ENCODE results near the gene SMIM11. TPM values are rescaled to one million over a fixed set of nuclear protein-coding genes. Genes with fewer than 3 reads are reported as not detected.
"Not testable (repeated sequence)": the region's sequence is repeated elsewhere in the genome, so short reads cannot be mapped to it uniquely, and the experiment has no call there.

Gene SMIM11, protein sequence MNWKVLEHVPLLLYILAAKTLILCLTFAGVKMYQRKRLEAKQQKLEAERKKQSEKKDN
- 15.6 TPM for total RNA-seq
- long read RNA-seq, partial matches to known transcripts = 0 of 6 reads
- long read RNA-seq, other reads (novel, unspliced or antisense) = 0 of 6 reads

DNA sequence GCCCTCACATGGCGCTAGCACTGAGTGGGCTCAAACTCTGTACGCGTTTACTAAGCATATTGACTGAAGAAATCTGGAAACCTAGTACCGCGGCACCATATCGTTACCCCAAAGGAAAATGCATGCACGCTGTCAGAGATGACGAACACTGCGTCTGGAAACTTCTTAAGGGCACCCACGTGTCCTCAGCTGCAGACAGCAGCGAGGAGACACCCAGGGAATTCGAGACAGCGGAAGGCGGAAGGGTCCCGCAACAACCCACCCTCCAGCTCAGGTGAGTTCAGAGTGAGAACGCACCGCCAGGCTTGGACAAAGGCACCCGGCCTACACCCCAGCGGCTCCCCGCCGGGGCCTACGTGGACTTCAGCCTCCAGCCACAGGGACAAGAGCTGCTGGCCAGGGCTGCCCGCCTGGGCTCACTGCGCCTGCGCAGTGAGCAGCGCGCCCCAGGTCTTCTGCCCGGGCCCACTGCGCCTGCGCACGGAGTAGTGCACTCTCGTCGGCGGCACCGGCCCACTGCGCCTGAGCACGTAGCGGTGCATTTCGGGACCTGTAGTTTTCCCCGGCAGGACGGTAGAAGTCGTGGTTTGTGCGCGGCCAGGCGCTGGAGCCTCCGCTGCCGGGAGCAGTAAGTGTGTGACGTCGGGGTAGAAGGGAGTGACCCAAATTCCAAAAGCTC, at the start of gene SMIM11:
SMIM11 (plus strand) TSS at position 568 of the 679 bp plus-strand sequence. CDS start 3,998 bp downstream, outside the sequence.
- DNase-seq (ENCODE audit: missing footprints); intact Hi-C loops (cut with DNase I): not testable (repeated sequence)
- ATAC-seq = peak; percentile 97

DNA sequence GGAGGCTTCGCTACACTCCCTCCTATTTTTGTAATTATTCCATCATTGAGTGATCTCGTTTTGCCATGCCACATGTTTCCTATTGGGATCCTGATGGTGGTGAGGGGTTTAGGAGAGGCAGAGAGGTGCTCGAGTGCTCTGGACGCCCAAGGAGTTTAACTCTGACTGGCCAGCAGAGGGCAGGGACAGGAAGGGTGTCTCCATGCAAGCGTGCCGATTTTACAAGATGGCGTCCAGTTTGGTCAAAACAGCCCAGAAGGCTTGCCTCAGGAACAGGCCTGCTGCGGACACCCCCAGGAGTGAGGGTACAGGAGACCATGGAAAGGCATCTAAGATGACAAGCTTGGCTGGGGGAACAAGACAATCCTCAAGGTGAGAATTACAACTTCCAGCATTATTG, 45.3 kb upstream of the SMIM11 start:
- intact Hi-C loops (cut with DNase I) = loop anchor here (10.0 kb wide), 1 partner anchor 405 kb away; no protein-coding TSS in a partner anchor

DNA sequence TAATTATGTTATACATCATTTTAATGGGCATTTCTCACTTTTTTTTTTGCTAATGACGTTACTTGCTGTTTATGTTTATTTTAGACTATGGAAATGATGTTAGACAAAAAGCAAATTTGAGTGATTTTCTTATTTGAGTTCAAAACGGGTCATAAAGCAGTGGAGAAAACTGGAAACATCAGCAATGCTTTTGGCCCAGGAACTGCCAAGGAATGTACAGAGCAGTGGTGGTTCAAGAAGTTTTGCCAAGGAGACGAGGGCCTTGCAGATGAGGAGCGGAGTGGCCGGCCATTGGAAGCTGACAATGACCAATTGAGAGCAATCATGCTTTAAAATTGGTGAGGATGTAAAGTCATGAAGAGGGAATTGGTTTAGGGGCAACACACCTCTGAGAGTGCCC, 43.6 kb upstream of the SMIM11 start:
- ATAC-seq (no peak), DNase-seq (ENCODE audit: missing footprints) (no peak)
- intact Hi-C loops (cut with DNase I) = loop anchor here (10.0 kb wide), 1 partner anchor 407 kb away; no protein-coding TSS in a partner anchor

More for the DNA sequence above, 45.3 kb upstream of the SMIM11 start:
- no peak for ATAC-seq
- DNase-seq (ENCODE audit: missing footprints) = no peak

DNA sequence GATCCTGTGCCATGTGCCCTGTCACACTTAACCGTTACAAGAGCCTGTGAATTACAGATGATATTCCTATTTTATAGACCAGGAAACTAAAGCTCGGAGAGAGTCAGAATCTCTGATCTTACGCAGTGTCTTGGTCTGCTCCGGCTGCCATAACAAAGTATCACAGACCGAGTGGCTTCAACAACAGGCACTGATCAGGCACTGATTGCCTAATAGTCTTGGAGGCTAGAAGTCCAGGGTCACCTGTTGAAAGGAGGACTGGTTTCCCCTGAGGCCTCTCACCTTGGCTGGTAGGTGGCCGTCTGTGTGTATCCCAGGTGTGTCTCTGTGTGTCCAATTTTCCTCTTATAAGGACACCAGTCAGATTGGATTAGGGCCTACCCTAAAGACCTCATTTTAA, 43.0 kb upstream of the SMIM11 start:
- no peak for DNase-seq (ENCODE audit: missing footprints)
- intact Hi-C loops (cut with DNase I) = loop anchor here (10.0 kb wide), 1 partner anchor 408 kb away; no protein-coding TSS in a partner anchor
- no peak for ATAC-seq

DNA sequence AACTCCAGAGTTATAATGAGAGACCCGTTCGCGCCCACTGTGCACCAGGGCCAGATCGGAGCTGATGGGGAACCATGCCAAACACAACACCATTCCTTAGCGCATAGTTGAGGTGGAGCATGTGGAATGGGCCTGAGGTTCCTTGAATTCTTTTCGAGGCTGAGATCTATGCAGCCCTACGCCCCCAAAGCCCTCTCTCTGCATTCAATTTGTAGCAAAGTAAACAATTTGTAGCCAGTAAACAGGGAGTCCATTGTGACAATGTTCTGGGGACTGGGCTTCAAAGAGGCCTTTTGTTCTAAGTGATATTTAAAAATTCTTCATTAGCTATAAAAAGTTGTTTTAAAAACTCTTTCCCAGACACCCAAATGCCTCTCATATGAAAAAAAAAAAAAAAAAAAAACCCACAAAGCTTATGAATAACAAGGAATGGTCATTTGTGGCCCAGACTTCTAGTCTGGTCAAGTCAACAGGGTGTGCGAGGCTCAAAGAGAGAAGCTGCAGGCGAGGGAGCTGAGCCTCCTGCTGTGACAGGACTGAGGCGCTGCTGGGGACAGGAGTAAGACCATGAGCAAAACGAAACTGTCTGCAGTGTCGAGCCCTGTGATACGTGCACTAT, 42.1 kb upstream of the SMIM11 start:
- no peak for ATAC-seq
- DNase-seq (ENCODE audit: missing footprints) = no peak
- intact Hi-C loops (cut with DNase I) = loop anchor here (10.0 kb wide), 1 partner anchor 408 kb away; no protein-coding TSS in a partner anchor

DNA sequence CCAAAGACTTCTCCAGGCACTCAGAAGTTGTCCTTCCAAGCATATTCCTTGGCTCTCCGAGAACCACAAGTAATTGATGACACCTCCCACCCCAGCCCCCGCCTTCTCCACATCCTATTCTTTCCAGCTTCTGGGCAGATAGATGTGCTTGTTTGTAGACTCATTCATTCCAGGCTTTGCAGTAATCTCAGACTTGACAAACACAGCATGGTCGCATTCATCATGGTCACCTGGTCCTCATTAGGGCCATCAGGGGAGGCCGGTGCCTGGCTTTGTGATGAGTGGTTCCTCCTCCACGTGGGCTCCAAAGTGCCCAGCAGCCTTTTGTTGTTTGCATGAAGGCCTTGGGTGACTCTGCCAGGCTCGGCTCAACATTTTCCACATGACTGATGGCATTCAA, 40.0 kb upstream of the SMIM11 start:
- DNase-seq (ENCODE audit: missing footprints) = no peak
- intact Hi-C loops (cut with DNase I) = loop anchor here (10.0 kb wide), 1 partner anchor 411 kb away; no protein-coding TSS in a partner anchor
- no peak for ATAC-seq

DNA sequence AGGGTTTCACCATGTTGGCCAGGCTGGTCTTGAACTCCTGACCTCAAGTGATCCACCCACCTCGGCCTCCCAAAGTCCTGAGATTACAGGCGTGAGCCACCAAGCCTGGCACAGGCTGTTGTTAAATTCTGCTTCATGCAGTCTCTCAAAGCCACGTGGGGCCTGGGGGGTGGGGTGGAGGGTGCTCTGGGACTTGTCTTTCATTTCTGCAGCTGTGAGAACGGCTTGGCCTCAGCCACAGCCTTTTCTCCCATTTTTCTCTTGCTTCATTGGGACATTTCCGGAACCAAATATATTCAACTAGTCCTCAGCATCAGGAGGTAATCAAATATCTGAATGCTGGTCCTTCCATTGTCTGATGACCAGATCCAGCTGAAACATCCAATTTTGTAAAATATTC, 39.1 kb upstream of the SMIM11 start:
- intact Hi-C loops (cut with DNase I) = loop anchor here (10.0 kb wide), 1 partner anchor 411 kb away; no protein-coding TSS in a partner anchor
- peak; percentile 53 for ATAC-seq
- DNase-seq (ENCODE audit: missing footprints) = no peak

DNA sequence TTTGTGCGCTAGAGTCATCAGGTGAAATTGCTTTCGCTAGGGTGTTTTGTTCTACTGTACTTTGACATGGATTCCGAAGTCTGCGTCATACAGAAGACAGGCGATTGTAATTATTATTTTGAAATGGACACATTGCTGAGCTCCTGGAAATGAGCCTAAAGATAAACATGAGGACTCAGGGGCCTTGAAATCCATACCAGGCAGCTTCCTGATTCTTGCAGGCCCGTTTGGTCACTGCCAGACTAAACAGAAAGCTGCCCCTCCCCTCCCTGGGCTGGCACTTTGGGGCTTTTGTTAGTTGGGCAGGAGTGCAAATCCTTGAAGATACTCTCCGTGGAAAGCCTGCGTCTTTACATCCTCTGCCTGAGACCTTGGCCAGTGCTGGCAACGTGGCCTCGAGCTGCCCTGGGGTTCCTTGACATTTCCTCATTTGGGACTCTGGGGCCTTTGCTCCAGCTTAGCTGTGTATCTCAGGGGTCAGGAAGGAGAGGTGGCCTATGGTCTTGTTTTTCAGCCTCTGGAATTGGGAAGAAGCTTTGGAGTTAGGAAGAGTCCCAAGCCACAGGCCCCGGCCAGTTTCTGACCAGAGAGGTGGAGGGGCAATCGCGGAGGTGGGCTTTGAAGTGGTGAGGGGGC, 38.4 kb upstream of the SMIM11 start:
- DNase-seq (ENCODE audit: missing footprints) (no peak), ATAC-seq (no peak)
- intact Hi-C loops (cut with DNase I) = loop anchor here (10.0 kb wide), 1 partner anchor 412 kb away; no protein-coding TSS in a partner anchor

DNA sequence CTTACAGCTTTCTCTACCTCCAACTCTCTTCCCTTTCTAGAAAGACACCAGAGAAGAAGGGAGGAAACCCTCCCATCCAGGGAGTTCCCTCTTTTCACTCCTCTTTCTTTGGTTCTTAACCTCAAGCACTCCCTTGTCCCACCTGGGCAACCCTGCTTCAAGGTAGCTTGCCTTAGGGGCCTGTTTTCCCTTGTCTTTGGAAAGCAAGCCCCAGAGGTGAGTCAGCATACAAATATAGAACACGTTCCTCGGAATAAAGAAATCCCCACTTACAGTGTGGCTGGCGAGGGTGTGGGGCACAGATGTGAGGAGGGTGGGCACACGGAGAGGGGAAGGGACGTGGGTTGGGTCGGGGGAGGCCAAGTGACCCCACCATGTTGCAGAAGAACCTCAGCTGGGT, 37.6 kb upstream of the SMIM11 start:
- ATAC-seq = no peak
- intact Hi-C loops (cut with DNase I) = loop anchor here (10.0 kb wide), 1 partner anchor 413 kb away; no protein-coding TSS in a partner anchor
- DNase-seq (ENCODE audit: missing footprints) = no peak

DNA sequence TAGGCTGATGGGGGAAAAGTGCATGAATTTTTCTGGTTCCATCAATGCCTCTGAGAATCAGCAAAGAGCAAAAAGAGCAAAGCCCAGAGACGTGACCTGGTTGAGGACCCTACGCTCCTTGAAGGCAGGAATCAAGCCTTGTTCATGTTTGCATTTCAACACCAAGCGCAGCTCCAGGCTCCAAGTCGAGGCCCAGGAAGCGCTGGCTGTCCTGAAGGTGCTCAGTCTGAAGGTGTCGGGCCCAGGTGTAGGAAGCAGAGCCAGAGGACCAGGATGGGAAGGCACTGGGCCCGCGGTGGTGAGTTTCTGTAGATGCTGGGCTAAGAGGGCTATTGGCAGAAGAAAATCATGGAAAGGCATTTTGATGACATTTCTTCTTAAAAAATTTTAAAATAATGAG, 37.1 kb upstream of the SMIM11 start:
- intact Hi-C loops (cut with DNase I) = loop anchor here (10.0 kb wide), 1 partner anchor 413 kb away; no protein-coding TSS in a partner anchor
- DNase-seq (ENCODE audit: missing footprints) = no peak
- no peak for ATAC-seq

DNA sequence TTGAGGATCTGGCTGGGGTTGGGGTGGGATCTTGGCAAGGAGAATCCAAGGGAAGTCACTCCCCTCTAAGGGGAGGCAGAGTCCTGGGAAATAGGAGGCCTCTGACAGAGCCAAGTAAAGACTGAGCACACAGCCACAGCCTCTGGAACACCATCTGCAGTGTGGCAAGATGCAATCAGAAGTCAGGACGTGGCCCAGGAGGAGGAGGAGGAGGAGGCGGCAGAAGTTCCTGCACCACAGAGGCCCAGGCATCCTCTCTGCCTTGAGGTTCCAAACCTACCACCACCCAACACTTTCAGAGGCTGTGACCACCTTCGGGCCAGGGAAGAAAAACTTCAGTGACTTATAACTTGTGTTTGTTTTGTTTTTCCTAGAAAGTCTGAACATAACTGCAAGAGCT, 35.2 kb upstream of the SMIM11 start:
- intact Hi-C loops (cut with DNase I) = loop anchor here (5.0 kb wide), 1 partner anchor 38 kb away; no protein-coding TSS in a partner anchor

DNA sequence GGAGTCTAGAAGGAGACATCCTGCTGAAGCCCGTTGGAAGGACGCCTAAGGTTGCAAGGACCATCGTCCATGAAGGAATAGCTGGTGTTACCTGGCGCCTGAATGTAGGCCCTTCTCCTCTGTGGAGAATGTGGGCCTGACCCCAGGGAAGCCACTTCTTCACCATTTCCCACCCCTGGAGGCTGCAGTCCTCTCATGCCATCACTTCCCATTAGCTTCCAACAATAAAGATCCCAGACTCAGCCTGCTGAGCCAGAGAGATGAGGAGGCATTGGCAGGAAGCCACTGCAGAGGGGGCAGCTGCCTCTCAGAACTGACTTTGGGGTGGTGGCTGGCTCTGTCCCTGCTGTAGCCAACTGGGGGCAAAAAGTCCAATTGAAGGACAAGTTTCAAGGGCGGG, 32.8 kb upstream of the SMIM11 start:
- intact Hi-C loops (cut with DNase I) = loop anchor here (5.0 kb wide), 1 partner anchor 40 kb away; no protein-coding TSS in a partner anchor
- DNase-seq (ENCODE audit: missing footprints) (no peak), ATAC-seq (no peak)

More for the DNA sequence above, 35.2 kb upstream of the SMIM11 start:
- DNase-seq (ENCODE audit: missing footprints) (no peak), ATAC-seq (no peak)

DNA sequence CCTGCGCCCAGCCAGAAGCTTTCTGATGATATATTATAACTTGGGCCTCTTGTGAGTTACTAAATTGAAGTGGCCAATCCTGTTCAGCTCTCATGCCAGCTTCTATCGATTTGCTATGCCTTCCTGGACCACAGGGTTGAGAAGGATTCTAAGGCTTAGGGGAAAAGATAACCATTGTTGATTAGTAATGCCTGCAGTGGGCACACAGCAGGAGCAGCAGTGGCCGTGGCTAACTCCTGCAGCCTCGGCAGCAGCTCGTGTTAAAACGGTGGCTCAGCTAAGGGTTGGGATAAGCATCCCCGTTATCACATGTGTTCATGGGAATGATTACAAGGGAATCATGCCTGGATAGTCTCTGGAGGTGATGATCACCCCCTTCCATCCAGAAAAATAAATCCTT, 32.0 kb upstream of the SMIM11 start:
- peak; percentile 38 for ATAC-seq
- no peak for DNase-seq (ENCODE audit: missing footprints)
- intact Hi-C loops (cut with DNase I) = loop anchor here (5.0 kb wide), 1 partner anchor 41 kb away; no protein-coding TSS in a partner anchor

DNA sequence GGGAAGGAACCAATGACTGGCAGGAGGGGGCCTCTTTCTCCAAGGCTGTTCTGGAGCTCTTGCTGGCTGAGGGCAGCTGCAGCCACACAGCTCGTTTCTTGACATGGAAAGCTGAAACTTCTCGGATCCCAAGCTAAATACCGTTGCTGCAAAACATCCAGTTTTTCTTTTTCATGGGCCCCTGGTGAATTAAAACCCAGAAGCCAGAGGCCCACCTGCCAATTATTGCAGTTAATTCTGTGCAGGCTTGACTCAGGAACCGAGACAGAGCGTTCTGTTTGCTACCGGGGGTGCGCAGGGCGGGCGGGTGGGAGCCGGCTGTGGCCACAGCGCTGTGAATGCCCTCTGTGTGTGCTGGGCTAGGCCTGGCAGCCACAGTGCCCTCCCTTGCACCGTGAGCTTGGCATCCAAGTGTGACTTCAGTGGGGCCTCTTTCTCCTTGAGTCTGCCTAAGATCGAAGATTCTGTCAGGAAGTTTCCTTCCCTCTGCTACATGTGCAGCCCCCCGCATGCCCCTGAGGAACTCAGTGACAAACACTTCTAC, 31.4 kb upstream of the SMIM11 start:
- intact Hi-C loops (cut with DNase I) = loop anchor here (5.0 kb wide), 1 partner anchor 42 kb away; no protein-coding TSS in a partner anchor
- DNase-seq (ENCODE audit: missing footprints) = no peak
- peak; percentile 47 for ATAC-seq

DNA sequence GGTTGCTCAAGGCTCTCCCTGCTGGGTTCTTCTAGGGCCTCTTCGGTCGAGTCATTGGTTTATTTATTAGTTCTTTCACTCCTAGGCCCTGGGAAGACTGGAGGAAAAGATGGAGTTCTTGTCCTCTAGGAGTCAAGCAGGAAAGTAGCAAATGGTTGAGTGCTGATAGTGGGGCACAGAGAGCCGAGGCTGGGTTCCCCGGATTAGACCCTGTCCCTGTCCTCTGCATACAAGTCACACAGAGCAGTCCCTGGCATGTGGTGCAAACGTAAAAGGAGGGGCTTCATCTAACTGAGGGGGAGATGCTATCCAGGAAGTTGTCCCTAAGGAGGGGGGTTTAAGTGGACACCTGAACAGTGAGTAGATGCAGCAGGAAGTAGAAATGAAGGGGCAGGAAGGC, 30.7 kb upstream of the SMIM11 start:
- no peak for DNase-seq (ENCODE audit: missing footprints)
- no peak for ATAC-seq
- intact Hi-C loops (cut with DNase I) = loop anchor here (5.0 kb wide), 1 partner anchor 42 kb away; no protein-coding TSS in a partner anchor

DNA sequence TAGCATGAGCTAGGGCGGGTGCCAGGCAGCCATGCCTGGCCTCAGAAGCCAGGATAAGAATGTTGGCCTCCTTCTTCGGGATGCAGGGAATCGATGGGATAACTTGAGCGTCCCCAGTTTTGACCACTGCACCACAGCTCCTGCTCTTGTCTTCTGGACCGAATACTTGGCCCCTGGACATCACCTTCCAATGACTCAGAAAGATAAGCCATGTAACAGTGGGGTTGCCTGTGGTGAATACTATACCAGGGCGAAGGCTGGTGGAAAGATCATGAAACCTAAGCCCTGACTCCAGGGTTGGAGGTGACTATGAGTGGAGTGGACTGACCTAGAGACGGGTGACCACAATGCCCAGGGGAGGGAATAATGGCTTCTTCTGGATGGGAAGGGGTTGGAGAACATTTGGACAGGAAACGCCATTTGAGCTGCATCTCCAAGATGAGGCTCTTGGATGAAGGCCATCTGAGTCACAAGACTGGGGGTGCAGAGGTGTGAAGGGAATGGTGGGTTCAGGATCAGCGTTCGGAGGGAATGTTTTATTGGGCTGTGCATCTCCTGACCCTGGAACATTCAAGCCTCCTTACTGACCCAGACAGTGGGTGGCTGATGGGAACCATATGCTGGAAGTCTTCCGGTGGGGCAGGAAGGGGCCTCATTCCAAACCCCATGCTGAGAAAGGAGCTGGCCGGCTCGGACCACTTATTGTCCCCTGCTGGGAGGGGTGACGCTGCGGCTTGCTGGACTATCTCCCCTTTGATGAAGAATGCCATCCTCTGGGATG, 30.0 kb upstream of the SMIM11 start:
- no peak for DNase-seq (ENCODE audit: missing footprints)
- intact Hi-C loops (cut with DNase I) = loop anchor here (5.0 kb wide), 2 partner anchors 143 to 218 kb away; no protein-coding TSS in a partner anchor
- peak; percentile 40 for ATAC-seq

DNA sequence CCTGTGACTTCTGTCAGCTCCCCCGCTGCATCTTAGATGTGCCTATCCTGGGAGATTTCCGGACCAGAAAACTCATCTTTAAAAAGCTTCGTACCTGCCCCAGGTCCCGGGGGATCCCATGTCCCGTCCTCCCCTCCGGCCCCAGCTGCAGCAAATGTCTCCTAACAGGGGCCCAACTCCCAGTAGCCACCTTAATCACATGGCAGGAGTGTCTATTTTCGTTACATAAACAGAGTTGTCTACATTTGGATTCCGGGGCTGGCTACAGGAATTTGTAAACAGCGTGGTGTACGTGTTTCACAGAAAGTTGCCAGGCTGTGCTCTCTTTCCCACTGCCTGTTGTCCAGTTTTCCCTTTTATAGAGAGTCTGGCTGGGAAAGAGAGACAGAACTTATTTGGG, 29.4 kb upstream of the SMIM11 start:
- intact Hi-C loops (cut with DNase I) = loop anchor here (5.0 kb wide), 2 partner anchors 144 to 219 kb away; no protein-coding TSS in a partner anchor
- ATAC-seq (peak; percentile 24), DNase-seq (ENCODE audit: missing footprints) (no peak)

Measured in Right ventricle myocardium inferior (tissue), 1 donor.